Naive thymus-derived CD4-positive, alpha-beta T cell (primary cell): ENCODE results near the gene DECR2. TPM values are rescaled to one million over a fixed set of nuclear protein-coding genes. Genes with fewer than 3 reads are reported as not detected.
A peak's percentile ranks its signal among the peaks of the same experiment; 100 is the strongest.

Experiments used
- ATAC-seq: fragments of 150-1000 bp; cut with Tn5 transposase; 2 replicates; pipeline ENCODE4 v1.10.0; 2021; ENCODE audit warnings: mild to moderate bottlenecking, moderate library complexity
- CTCF ChIA-PET: fragments of 350-600 bp; sonication (Branson Sonifier 250); formaldehyde crosslinking; loops from one replicate; lab custom pipeline; 2021; ENCODE audit warnings: antibody characterized with exemption; lab: Charles Lee
- POLR2A ChIA-PET: fragments of 350-600 bp; sonication (Branson Sonifier 250); formaldehyde crosslinking; loops from one replicate; lab custom pipeline; 2021; ENCODE audit warnings: antibody characterized with exemption, inconsistent platforms; lab: Charles Lee
- DNase-seq, 9 donors: peaks; one replicate each; pipeline versions ENCODE4 v3.0.0 to v3.0.0-alpha.2; 2020 to 2022; ENCODE audit warnings: mixed read lengths in 1 of 9
- H3K27ac ChIP-seq: one replicate; pipeline ENCODE4 v1.7.0; 2013; ENCODE audit warnings: mild to moderate bottlenecking, low read depth, low read length, moderate library complexity
- H3K27me3 ChIP-seq, 2 donors: one replicate each; pipeline ENCODE4 v1.7.0; 2013; ENCODE audit warnings: low read length in 2 of 2, mild to moderate bottlenecking in 2 of 2, moderate library complexity in 2 of 2; ENCODE audit not compliant: control insufficient read depth in 2 of 2, insufficient read depth in 2 of 2
- H3K36me3 ChIP-seq, 3 experiments: 1 replicate in 2 of 3; 2 replicates in 1 of 3; pipeline ENCODE4 v1.7.0; 2013; ENCODE audit warnings: low read length in 3 of 3, mild to moderate bottlenecking in 3 of 3, moderate library complexity in 1 of 3; ENCODE audit not compliant: insufficient read depth in 3 of 3, control insufficient read depth in 2 of 3
- H3K4me1 ChIP-seq, 2 donors: one replicate each; pipeline ENCODE4 v1.7.0; 2013; ENCODE audit warnings: low read length in 2 of 2, mild to moderate bottlenecking in 2 of 2, moderate library complexity in 1 of 2; ENCODE audit not compliant: control insufficient read depth in 2 of 2, insufficient read depth in 2 of 2
- H3K4me3 ChIP-seq: 2 replicates; pipeline ENCODE4 v1.7.0; 2013; ENCODE audit warnings: mild to moderate bottlenecking, low read length
- H3K9me3 ChIP-seq, 3 experiments: 1 replicate in 2 of 3; 2 replicates in 1 of 3; pipeline ENCODE4 v1.7.0; 2013; ENCODE audit warnings: low read length in 3 of 3; ENCODE audit not compliant: control insufficient read depth in 2 of 3
- H3K27ac Mint-ChIP-seq, 9 donors: one replicate each; pipeline ENCODE4 v1.8.0; 2020 to 2022; ENCODE audit warnings: mixed read lengths in 9 of 9, mild to moderate bottlenecking in 8 of 9, moderate library complexity in 5 of 9, inconsistent platforms in 2 of 9
- H3K27me3 Mint-ChIP-seq, 5 donors: one replicate each; pipeline ENCODE4 v1.8.0; 2021 to 2022; ENCODE audit warnings: mixed read lengths in 5 of 5, mild to moderate bottlenecking in 1 of 5
- H3K36me3 Mint-ChIP-seq, 5 donors: one replicate each; pipeline ENCODE4 v1.8.0; 2020 to 2022; ENCODE audit warnings: mixed read lengths in 5 of 5, mild to moderate bottlenecking in 3 of 5, inconsistent platforms in 1 of 5
- H3K4me1 Mint-ChIP-seq, 7 donors: one replicate each; pipeline ENCODE4 v1.8.0; 2020 to 2022; ENCODE audit warnings: mixed read lengths in 7 of 7, mild to moderate bottlenecking in 3 of 7, inconsistent platforms in 1 of 7
- H3K4me3 Mint-ChIP-seq, 10 donors: one replicate each; pipeline ENCODE4 v1.8.0; 2020 to 2022; ENCODE audit warnings: mild to moderate bottlenecking in 10 of 10, mixed read lengths in 10 of 10, moderate library complexity in 6 of 10, inconsistent platforms in 2 of 10
- H3K9me3 Mint-ChIP-seq, 11 donors: one replicate each; pipeline ENCODE4 v1.8.0; 2020 to 2022; ENCODE audit warnings: mixed read lengths in 11 of 11, mild to moderate bottlenecking in 4 of 11, inconsistent platforms in 1 of 11, moderate library complexity in 1 of 11
- intact Hi-C, 2 donors: fragments of 100-400 bp; cut with micrococcal nuclease; formaldehyde crosslinking; loops; one replicate each; pipeline ENCODE4 v1.15.1; 2023
- polyA plus RNA-seq, 2 donors: library from polyadenylated mRNA; unstranded; fragments of 300-500 nt; fragmentation: Illumina TruSeq; gene quantifications; one replicate each; pipeline ENCODE4 v1.2.3, GENCODE V29; 2021
- total RNA-seq, 6 experiments: library from RNA in 5 of 6; stranded (reverse) in 5 of 6; gene quantifications; 1 replicate in 5 of 6; 2 replicates in 1 of 6; pipeline ENCODE4 v1.2.3 and lab custom pipeline; 2021 to 2026

DECR2 gene
- total and polyA plus RNA-seq, 7 experiments from 2014 or later, result 7.8 to 13.8 (median 8.5) TPM

- ATAC-seq, result peak; percentile 94
- Mint-ChIP-seq H3K4me3 (peak within 1 kb of the TSS; percentile 78 to 92 (median 88)), H3K36me3 (peaks cover 0 to 11% (median 0%) of the 10 kb centered on the region in 5 donors), H3K9me3 (peaks cover 0 to 3% (median 0%) of the 10 kb centered on the region in 11 donors), H3K4me1 (peaks cover 22 to 39% (median 32%) of the 10 kb centered on the region in 7 donors), H3K27me3 (peaks cover 0 to 18% (median 0%) of the 10 kb centered on the region in 5 donors), H3K27ac (peak within 1 kb of the TSS in 8 of 9 donors; percentile 78 to 95 (median 90))
- ChIA-PET CTCF (no interaction called here), POLR2A (interaction anchor here (1.0 to 1.3 kb wide), 3 partner anchors 23 to 55 kb away, joined by 4 to 5 read pairs (median 4); partner anchors contain the start of genes DECR2 and MRPL28)
- Histone ChIP-seq H3K36me3 (no peaks in the 10 kb centered on the region), H3K27me3 (no peaks in the 10 kb centered on the region), H3K27ac (peak within 1 kb of the TSS; percentile 92), H3K9me3 (no peaks in the 10 kb centered on the region), H3K4me3 (peak within 1 kb of the TSS; percentile 83), H3K4me1 (peaks cover 10 to 17% of the 10 kb centered on the region in 2 donors)
- intact Hi-C loops, result loop anchor here (1.0 to 2.0 kb wide), 8 partner anchors 22 to 287 kb away; partner anchors contain the start of genes CAPN15 (in 2 of the 2), DECR2 (in 1 of the 2), METTL26 (in 1 of the 2) and NPRL3 (in 1 of the 2)
- DNase-seq, result peak; percentile 80 to 91 (median 87)
Observed at GRCh38 chr16:425082-425718, 23.5 kb downstream of the DECR2 start, which contains the start of gene RAB11FIP3. TSS of gene RAB11FIP3 (plus strand) at chr16:425649. CDS start at chr16:426007, 358 bp downstream.

GRCh38 chr16:425740-426114 lies 24.0 kb downstream of the DECR2 start:
- CTCF ChIA-PET, result interaction anchor here (0.6 kb wide), 1 partner anchor 28 kb away, joined by 3 read pairs; no protein-coding TSS in a partner anchor
- peak; percentile 74 for ATAC-seq
- H3K4me3 Mint-ChIP-seq, result peak overlapping the region; percentile 78 to 92 (median 87)
- POLR2A ChIA-PET, result interaction anchor here (0.7 to 1.1 kb wide), 4 partner anchors 23 to 197 kb away, joined by 3 to 5 read pairs (median 4); partner anchors contain the start of genes DECR2 and LUC7L
- Histone ChIP-seq H3K27ac (peak overlapping the region; percentile 92), H3K4me3 (no peak overlapping the region), H3K27me3 (no peaks in the 10 kb centered on the region), H3K36me3 (no peaks in the 10 kb centered on the region), H3K4me1 (peaks cover 10 to 17% of the 10 kb centered on the region in 2 donors), H3K9me3 (no peaks in the 10 kb centered on the region)
- peaks cover 0 to 11% (median 0%) of the 10 kb centered on the region in 5 donors for H3K36me3 Mint-ChIP-seq
- peaks cover 0 to 3% (median 0%) of the 10 kb centered on the region in 11 donors for H3K9me3 Mint-ChIP-seq
- peak in 2 of 9 donors; percentile 40 to 51 for DNase-seq
- H3K27ac Mint-ChIP-seq, result peak overlapping the region in 2 of 9 donors; percentile 90 to 95
- H3K27me3 Mint-ChIP-seq, result peaks cover 0 to 18% (median 0%) of the 10 kb centered on the region in 5 donors
- intact Hi-C loops, result loop anchor here (1.0 to 2.0 kb wide), 8 partner anchors 23 to 287 kb away; partner anchors contain the start of genes CAPN15 (in 2 of the 2), DECR2 (in 1 of the 2), METTL26 (in 1 of the 2) and NPRL3 (in 1 of the 2)
- peaks cover 22 to 41% (median 32%) of the 10 kb centered on the region in 7 donors for H3K4me1 Mint-ChIP-seq

GRCh38 chr16:426115-426905 lies 24.6 kb downstream of the DECR2 start:
- H3K4me1 Mint-ChIP-seq, result peaks cover 22 to 45% (median 34%) of the 10 kb centered on the region in 7 donors
- Histone ChIP-seq H3K9me3 (no peaks in the 10 kb centered on the region), H3K4me3 (peak overlapping the region; percentile 44), H3K27me3 (no peaks in the 10 kb centered on the region), H3K36me3 (no peaks in the 10 kb centered on the region), H3K27ac (peak overlapping the region; percentile 37), H3K4me1 (peaks cover 10 to 17% of the 10 kb centered on the region in 2 donors)
- ATAC-seq (no peak), DNase-seq (peak in 4 of 9 donors; percentile 5 to 35 (median 8))
- peak overlapping the region in 8 of 9 donors; percentile 18 to 89 (median 74) for H3K27ac Mint-ChIP-seq
- peak overlapping the region; percentile 67 to 91 (median 84) for H3K4me3 Mint-ChIP-seq
- peaks cover 0 to 3% (median 0%) of the 10 kb centered on the region in 11 donors for H3K9me3 Mint-ChIP-seq
- H3K36me3 Mint-ChIP-seq, result peaks cover 0 to 11% (median 0%) of the 10 kb centered on the region in 5 donors
- intact Hi-C loops, result no loop called here
- peaks cover 0 to 18% (median 0%) of the 10 kb centered on the region in 5 donors for H3K27me3 Mint-ChIP-seq
- ChIA-PET POLR2A (interaction anchor here (0.7 to 1.1 kb wide), 3 partner anchors 25 to 197 kb away, joined by 3 to 5 read pairs (median 4); partner anchors contain the start of genes DECR2 and LUC7L), CTCF (interaction anchor here (0.5 to 0.6 kb wide), 2 partner anchors 9 to 27 kb away, joined by 3 read pairs; no protein-coding TSS in a partner anchor)

- ChIA-PET POLR2A (no interaction called here), CTCF (interaction anchor here (0.5 kb wide), 1 partner anchor 10 kb away, joined by 3 read pairs; no protein-coding TSS in a partner anchor)
- Histone ChIP-seq H3K4me1 (peaks cover 10 to 17% of the 10 kb centered on the region in 2 donors), H3K27ac (no peak overlapping the region), H3K36me3 (no peaks in the 10 kb centered on the region), H3K27me3 (no peaks in the 10 kb centered on the region), H3K4me3 (peak overlapping the region; percentile 44), H3K9me3 (no peaks in the 10 kb centered on the region)
- peaks cover 22 to 45% (median 34%) of the 10 kb centered on the region in 7 donors for H3K4me1 Mint-ChIP-seq
- peak overlapping the region; percentile 67 to 91 (median 84) for H3K4me3 Mint-ChIP-seq
- H3K27me3 Mint-ChIP-seq, result peaks cover 0 to 18% (median 0%) of the 10 kb centered on the region in 5 donors
- intact Hi-C loops, result no loop called here
- H3K9me3 Mint-ChIP-seq, result peaks cover 0 to 3% (median 0%) of the 10 kb centered on the region in 11 donors
- no peak for DNase-seq
- peak overlapping the region; percentile 45 to 89 (median 72) for H3K27ac Mint-ChIP-seq
- no peak for ATAC-seq
- H3K36me3 Mint-ChIP-seq, result peaks cover 0 to 11% (median 0%) of the 10 kb centered on the region in 5 donors
Observed at GRCh38 chr16:426906-427249, 25.2 kb downstream of the DECR2 start.

- Histone ChIP-seq H3K4me3 (peak overlapping the region; percentile 44), H3K27ac (no peak overlapping the region), H3K36me3 (no peaks in the 10 kb centered on the region), H3K27me3 (no peaks in the 10 kb centered on the region), H3K4me1 (peaks cover 10 to 17% of the 10 kb centered on the region in 2 donors), H3K9me3 (no peaks in the 10 kb centered on the region)
- no peak for ATAC-seq
- POLR2A ChIA-PET, result no interaction called here
- intact Hi-C loops, result no loop called here
- peaks cover 0 to 11% (median 0%) of the 10 kb centered on the region in 5 donors for H3K36me3 Mint-ChIP-seq
- H3K4me1 Mint-ChIP-seq, result peaks cover 22 to 45% (median 34%) of the 10 kb centered on the region in 7 donors
- H3K27ac Mint-ChIP-seq, result peak overlapping the region; percentile 45 to 89 (median 72)
- H3K9me3 Mint-ChIP-seq, result peaks cover 0 to 3% (median 0%) of the 10 kb centered on the region in 11 donors
- no peak for DNase-seq
- peak overlapping the region; percentile 67 to 91 (median 84) for H3K4me3 Mint-ChIP-seq
- H3K27me3 Mint-ChIP-seq, result peaks cover 0 to 18% (median 0%) of the 10 kb centered on the region in 5 donors
- CTCF ChIA-PET, result no interaction called here
Observed at GRCh38 chr16:427250-427649, 25.6 kb downstream of the DECR2 start.
